GM12878 (cell line): Measurements from ENCODE around the gene DBNL. TPM values are rescaled to one million over a fixed set of nuclear protein-coding genes. Genes with fewer than 3 reads are reported as not detected.

Experiments
- ASH2L ChIP-seq: fragments of 300-600, 200-600 bp; sonication (generic); IDR thresholded peaks from 2 replicates; pipeline ENCODE4 v1.6.1; 2017; ENCODE audit warnings: low read depth, mild to moderate bottlenecking, borderline replicate concordance
- ATF7 ChIP-seq: fragments of 450-650 bp; IDR thresholded peaks from 2 replicates; pipeline ENCODE4 v1.6.1; 2016; ENCODE audit warnings: low read depth, mild to moderate bottlenecking
- CHD2 ChIP-seq: IDR thresholded peaks from 2 replicates; pipeline ENCODE4 v1.6.1; 2011; ENCODE audit warnings: low read depth, low read length, improper control_type of control experiment, borderline replicate concordance
- HCFC1 ChIP-seq: fragments of 150-350 bp; IDR thresholded peaks from 2 replicates; pipeline ENCODE4 v1.6.1; 2014; ENCODE audit warnings: low read length
- HDAC2 ChIP-seq: fragments of 200-600 bp; sonication (generic); IDR thresholded peaks from 2 replicates; pipeline ENCODE4 v1.6.1; 2017
- HDGF ChIP-seq: fragments of 450-650 bp; IDR thresholded peaks from 2 replicates; pipeline ENCODE4 v1.6.1; 2016; ENCODE audit warnings: antibody characterized with exemption
- MAX ChIP-seq: IDR thresholded peaks from 2 replicates; pipeline ENCODE4 v1.6.1; 2012; ENCODE audit warnings: low read depth, low read length, improper control_type of control experiment
- MXI1 ChIP-seq: fragments of 150-350 bp; IDR thresholded peaks from 2 replicates; pipeline ENCODE4 v1.6.1; 2011; ENCODE audit warnings: low read depth, mild to moderate bottlenecking, inconsistent platforms, low read length, improper control_type of control experiment
- NRF1 ChIP-seq: conservative IDR thresholded peaks from 2 replicates; pipeline ENCODE4 v1.6.1; 2011; ENCODE audit warnings: mild to moderate bottlenecking, low read depth, low read length, improper control_type of control experiment
- SMAD1 ChIP-seq: fragments of 450-650 bp; IDR thresholded peaks from 2 replicates; pipeline ENCODE4 v1.6.1; 2018; ENCODE audit warnings: mild to moderate bottlenecking, low read depth; ENCODE audit not compliant: partially characterized antibody
- SP1 ChIP-seq: IDR thresholded peaks from one replicate; pipeline ENCODE4 v1.6.1; 2011; ENCODE audit warnings: low read depth, low read length
- TBL1XR1 ChIP-seq: IDR thresholded peaks from 2 replicates; pipeline ENCODE4 v1.6.1; 2012; ENCODE audit warnings: low read depth, low read length, improper control_type of control experiment
- TCF3 ChIP-seq: IDR thresholded peaks from 2 replicates; pipeline ENCODE4 v1.6.1; 2012; ENCODE audit warnings: low read depth, mild to moderate bottlenecking, low read length, borderline replicate concordance; ENCODE audit not compliant: insufficient read depth
- polyA plus RNA-seq, 11 experiments: library from polyadenylated mRNA; depleted of rRNA in 4 of 11; unstranded in 6 of 11; stranded (reverse) in 5 of 11; fragments of >200 nt; fragmentation: Nextera tagmentation in 4 of 11; fragmentation: Illumina TruSeq in 1 of 11; extraction: Ambion mirVana in 4 of 11; extraction: Trizol in 1 of 11; gene quantifications; 1 replicate in 1 of 11; 2 replicates in 10 of 11; pipeline versions ENCODE4 v1.2.1 to v1.2.3, GENCODE V29; 2011 to 2016; ENCODE audit warnings: inconsistent platforms in 2 of 11, missing spikeins in 2 of 11, low read depth in 1 of 11
- total RNA-seq, 4 experiments: library from RNA; depleted of rRNA in 3 of 4; stranded (reverse); fragments of >200 nt in 3 of 4; fragmentation: Illumina TruSeq in 1 of 4; extraction: Trizol in 1 of 4; gene quantifications; 2 replicates each; pipeline versions ENCODE4 v1.2.1 to v1.2.3, GENCODE V29; 2013 to 2021
- TF ChIP-seq, protein P1 (sequence below): IDR thresholded peaks from 2 replicates; pipeline ENCODE4 v1.6.1; 2012; ENCODE audit warnings: improper control_type of control experiment, low read depth, low read length; ENCODE audit not compliant: insufficient replicate concordance
- TF ChIP-seq, protein P2 (sequence below): IDR thresholded peaks from 2 replicates; pipeline ENCODE4 v1.6.1; 2012; ENCODE audit warnings: mild to moderate bottlenecking, low read depth, low read length
- TF ChIP-seq, protein P3 (sequence below): fragments of 450-650 bp; IDR thresholded peaks from 2 replicates; pipeline ENCODE4 v1.6.1; 2017; ENCODE audit warnings: mild to moderate bottlenecking, low read depth, inconsistent platforms; ENCODE audit not compliant: poor library complexity, severe bottlenecking
- TF ChIP-seq, protein P4 (sequence below): IDR thresholded peaks from 2 replicates; pipeline ENCODE4 v1.6.1; 2011; ENCODE audit warnings: low read depth, mild to moderate bottlenecking, low read length, moderate library complexity, borderline replicate concordance; ENCODE audit errors: extremely low read depth

The DBNL gene
- total and polyA plus RNA-seq, 10 of the 15 experiments (the other 5 are each of a cell fraction or from before 2014, with no cell fraction given) = 4.1 to 179 (median 84.3) TPM

DNA sequence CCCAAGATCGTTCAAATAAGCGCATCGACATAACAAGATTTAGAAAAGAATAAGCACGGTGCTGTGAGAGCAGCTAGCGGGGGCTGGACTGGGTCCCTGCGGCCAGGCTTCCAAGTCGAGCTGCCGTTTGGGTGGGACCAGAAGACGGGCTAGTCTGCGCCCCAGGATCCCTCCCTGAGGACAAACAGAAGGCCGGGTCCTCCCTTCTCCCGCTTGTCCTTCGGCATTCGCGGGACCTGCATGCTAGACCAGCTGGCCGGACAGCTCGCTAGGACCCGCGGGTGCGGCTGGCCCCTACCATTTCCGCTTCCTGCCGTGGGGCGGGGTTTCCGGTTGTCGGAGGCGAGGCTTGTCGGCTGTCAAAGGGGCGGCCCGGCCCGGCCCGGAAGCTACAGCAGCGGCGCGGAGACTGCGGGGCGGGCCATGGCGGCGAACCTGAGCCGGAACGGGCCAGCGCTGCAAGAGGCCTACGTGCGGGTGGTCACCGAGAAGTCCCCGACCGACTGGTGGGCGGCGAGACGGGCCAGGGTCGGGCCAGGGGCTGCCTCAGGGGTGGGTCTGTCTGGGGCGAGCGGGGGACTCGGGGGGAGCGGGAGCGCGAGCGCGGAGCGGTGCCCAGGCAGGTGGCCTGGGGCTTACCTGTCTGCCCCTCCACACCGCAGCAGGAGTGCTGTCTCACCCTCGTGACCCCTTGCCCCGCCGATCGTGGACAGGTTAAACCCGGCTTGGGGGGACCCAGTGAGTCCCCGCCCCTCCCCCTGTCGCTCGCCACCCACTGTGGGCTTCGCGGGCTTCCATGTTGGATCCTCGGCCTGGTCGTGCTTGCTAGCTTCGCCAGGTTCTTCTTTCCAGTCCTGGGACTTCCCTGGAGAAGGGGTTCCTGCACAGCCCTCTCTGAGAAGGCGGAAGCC lies at the start of gene DBNL (continued):
- TF ChIP-seq, protein P1, sequence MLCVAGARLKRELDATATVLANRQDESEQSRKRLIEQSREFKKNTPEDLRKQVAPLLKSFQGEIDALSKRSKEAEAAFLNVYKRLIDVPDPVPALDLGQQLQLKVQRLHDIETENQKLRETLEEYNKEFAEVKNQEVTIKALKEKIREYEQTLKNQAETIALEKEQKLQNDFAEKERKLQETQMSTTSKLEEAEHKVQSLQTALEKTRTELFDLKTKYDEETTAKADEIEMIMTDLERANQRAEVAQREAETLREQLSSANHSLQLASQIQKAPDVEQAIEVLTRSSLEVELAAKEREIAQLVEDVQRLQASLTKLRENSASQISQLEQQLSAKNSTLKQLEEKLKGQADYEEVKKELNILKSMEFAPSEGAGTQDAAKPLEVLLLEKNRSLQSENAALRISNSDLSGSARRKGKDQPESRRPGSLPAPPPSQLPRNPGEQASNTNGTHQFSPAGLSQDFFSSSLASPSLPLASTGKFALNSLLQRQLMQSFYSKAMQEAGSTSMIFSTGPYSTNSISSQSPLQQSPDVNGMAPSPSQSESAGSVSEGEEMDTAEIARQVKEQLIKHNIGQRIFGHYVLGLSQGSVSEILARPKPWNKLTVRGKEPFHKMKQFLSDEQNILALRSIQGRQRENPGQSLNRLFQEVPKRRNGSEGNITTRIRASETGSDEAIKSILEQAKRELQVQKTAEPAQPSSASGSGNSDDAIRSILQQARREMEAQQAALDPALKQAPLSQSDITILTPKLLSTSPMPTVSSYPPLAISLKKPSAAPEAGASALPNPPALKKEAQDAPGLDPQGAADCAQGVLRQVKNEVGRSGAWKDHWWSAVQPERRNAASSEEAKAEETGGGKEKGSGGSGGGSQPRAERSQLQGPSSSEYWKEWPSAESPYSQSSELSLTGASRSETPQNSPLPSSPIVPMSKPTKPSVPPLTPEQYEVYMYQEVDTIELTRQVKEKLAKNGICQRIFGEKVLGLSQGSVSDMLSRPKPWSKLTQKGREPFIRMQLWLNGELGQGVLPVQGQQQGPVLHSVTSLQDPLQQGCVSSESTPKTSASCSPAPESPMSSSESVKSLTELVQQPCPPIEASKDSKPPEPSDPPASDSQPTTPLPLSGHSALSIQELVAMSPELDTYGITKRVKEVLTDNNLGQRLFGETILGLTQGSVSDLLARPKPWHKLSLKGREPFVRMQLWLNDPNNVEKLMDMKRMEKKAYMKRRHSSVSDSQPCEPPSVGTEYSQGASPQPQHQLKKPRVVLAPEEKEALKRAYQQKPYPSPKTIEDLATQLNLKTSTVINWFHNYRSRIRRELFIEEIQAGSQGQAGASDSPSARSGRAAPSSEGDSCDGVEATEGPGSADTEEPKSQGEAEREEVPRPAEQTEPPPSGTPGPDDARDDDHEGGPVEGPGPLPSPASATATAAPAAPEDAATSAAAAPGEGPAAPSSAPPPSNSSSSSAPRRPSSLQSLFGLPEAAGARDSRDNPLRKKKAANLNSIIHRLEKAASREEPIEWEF = no peak
- TF ChIP-seq HCFC1 (peak; percentile 49; the same call in 1 of the 2 replicates), SP1 (no peak), TBL1XR1 (peak; percentile 67; the same call in 1 of the 2 replicates), NRF1 (no peak), MXI1 (peak; percentile 81), ASH2L (no peak), CHD2 (no peak), SMAD1 (peak; percentile 59), TCF3 (peak; percentile 82), HDAC2 (no peak), ATF7 (no peak), MAX (peak; percentile 45; the same call in 1 of the 2 replicates), HDGF (0 out of 2 replicates have a peak, but pooled peaks have one; percentile 63)
- TF ChIP-seq, protein P2, sequence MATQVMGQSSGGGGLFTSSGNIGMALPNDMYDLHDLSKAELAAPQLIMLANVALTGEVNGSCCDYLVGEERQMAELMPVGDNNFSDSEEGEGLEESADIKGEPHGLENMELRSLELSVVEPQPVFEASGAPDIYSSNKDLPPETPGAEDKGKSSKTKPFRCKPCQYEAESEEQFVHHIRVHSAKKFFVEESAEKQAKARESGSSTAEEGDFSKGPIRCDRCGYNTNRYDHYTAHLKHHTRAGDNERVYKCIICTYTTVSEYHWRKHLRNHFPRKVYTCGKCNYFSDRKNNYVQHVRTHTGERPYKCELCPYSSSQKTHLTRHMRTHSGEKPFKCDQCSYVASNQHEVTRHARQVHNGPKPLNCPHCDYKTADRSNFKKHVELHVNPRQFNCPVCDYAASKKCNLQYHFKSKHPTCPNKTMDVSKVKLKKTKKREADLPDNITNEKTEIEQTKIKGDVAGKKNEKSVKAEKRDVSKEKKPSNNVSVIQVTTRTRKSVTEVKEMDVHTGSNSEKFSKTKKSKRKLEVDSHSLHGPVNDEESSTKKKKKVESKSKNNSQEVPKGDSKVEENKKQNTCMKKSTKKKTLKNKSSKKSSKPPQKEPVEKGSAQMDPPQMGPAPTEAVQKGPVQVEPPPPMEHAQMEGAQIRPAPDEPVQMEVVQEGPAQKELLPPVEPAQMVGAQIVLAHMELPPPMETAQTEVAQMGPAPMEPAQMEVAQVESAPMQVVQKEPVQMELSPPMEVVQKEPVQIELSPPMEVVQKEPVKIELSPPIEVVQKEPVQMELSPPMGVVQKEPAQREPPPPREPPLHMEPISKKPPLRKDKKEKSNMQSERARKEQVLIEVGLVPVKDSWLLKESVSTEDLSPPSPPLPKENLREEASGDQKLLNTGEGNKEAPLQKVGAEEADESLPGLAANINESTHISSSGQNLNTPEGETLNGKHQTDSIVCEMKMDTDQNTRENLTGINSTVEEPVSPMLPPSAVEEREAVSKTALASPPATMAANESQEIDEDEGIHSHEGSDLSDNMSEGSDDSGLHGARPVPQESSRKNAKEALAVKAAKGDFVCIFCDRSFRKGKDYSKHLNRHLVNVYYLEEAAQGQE = no peak
- TF ChIP-seq, protein P3, sequence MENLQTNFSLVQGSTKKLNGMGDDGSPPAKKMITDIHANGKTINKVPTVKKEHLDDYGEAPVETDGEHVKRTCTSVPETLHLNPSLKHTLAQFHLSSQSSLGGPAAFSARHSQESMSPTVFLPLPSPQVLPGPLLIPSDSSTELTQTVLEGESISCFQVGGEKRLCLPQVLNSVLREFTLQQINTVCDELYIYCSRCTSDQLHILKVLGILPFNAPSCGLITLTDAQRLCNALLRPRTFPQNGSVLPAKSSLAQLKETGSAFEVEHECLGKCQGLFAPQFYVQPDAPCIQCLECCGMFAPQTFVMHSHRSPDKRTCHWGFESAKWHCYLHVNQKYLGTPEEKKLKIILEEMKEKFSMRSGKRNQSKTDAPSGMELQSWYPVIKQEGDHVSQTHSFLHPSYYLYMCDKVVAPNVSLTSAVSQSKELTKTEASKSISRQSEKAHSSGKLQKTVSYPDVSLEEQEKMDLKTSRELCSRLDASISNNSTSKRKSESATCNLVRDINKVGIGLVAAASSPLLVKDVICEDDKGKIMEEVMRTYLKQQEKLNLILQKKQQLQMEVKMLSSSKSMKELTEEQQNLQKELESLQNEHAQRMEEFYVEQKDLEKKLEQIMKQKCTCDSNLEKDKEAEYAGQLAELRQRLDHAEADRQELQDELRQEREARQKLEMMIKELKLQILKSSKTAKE = no peak
- TF ChIP-seq, protein P4, sequence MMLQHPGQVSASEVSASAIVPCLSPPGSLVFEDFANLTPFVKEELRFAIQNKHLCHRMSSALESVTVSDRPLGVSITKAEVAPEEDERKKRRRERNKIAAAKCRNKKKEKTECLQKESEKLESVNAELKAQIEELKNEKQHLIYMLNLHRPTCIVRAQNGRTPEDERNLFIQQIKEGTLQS = no peak
